DOHH2 (cell line): ENCODE data around the gene LRMDA.

Source experiments
- H3F3A ChIP-seq: fragments of 200-600 bp; sonication (generic), shearing (Covaris generic); 2 replicates; pipeline ENCODE4 v1.6.0; 2016; ENCODE audit warnings: antibody characterized with exemption, mild to moderate bottlenecking; ENCODE audit not compliant: control insufficient read depth, insufficient read depth
- H3K27ac ChIP-seq: fragments of 200-600 bp; sonication (generic); 2 replicates; pipeline ENCODE4 v1.5.1; 2014; ENCODE audit warnings: low read depth, mild to moderate bottlenecking, low read length, moderate library complexity
- H3K27me3 ChIP-seq: fragments of 200-600 bp; sonication (generic); 2 replicates; pipeline ENCODE4 v1.6.1; 2014; ENCODE audit warnings: mild to moderate bottlenecking, low read length, mixed read lengths; ENCODE audit not compliant: control insufficient read depth
- H3K36me3 ChIP-seq: fragments of 200-600 bp; sonication (generic); 2 replicates; pipeline ENCODE4 v1.6.1; 2014; ENCODE audit warnings: mild to moderate bottlenecking, low read length, moderate library complexity, mixed read lengths; ENCODE audit not compliant: control insufficient read depth
- H3K4me1 ChIP-seq: fragments of 200-600 bp; sonication (generic); 2 replicates; pipeline ENCODE4 v1.6.1; 2014; ENCODE audit warnings: mild to moderate bottlenecking, low read length, mixed read lengths; ENCODE audit not compliant: control insufficient read depth
- H3K4me2 ChIP-seq: fragments of 200-600 bp; sonication (generic); 2 replicates; pipeline ENCODE4 v1.6.0; 2014; ENCODE audit warnings: mild to moderate bottlenecking, low read length, moderate library complexity
- H3K4me3 ChIP-seq: fragments of 200-600 bp; sonication (generic); 2 replicates; pipeline ENCODE4 v1.5.1; 2014; ENCODE audit warnings: mild to moderate bottlenecking, low read length, mixed read lengths
- H3K79me2 ChIP-seq: fragments of 200-600 bp; sonication (generic); 2 replicates; pipeline ENCODE4 v1.6.1; 2014; ENCODE audit warnings: mild to moderate bottlenecking, low read length, mixed read lengths; ENCODE audit not compliant: control insufficient read depth
- H3K9me2 ChIP-seq: fragments of 200-600 bp; sonication (generic); replicated peaks from 2 replicates; pipeline ENCODE4 v1.6.1; 2014; ENCODE audit warnings: mild to moderate bottlenecking, low read length, mixed read lengths; ENCODE audit not compliant: control insufficient read depth
- H3K9me3 ChIP-seq: fragments of 200-600 bp; sonication (generic); 2 replicates; pipeline ENCODE4 v1.6.1; 2014; ENCODE audit warnings: antibody characterized with exemption, low read length, mixed read lengths; ENCODE audit not compliant: control insufficient read depth, insufficient read depth
- H4K20me1 ChIP-seq: fragments of 200-600 bp; sonication (generic); 2 replicates; pipeline ENCODE4 v1.6.0; 2014; ENCODE audit warnings: low read depth, mild to moderate bottlenecking, antibody characterized with exemption, low read length, moderate library complexity; ENCODE audit not compliant: control insufficient read depth, insufficient read depth
- EZH2phosphoT487 ChIP-seq: fragments of 200-600 bp; sonication (generic); IDR thresholded peaks from 2 replicates; pipeline ENCODE4 v1.6.1; 2017; ENCODE audit warnings: borderline replicate concordance, mild to moderate bottlenecking, antibody characterized with exemption, low read length, moderate library complexity, mixed read lengths
- TF ChIP-seq, protein P1 (sequence below): fragments of 200-600 bp; sonication (generic); IDR thresholded peaks from one replicate; pipeline ENCODE4 v1.5.1; 2014; ENCODE audit warnings: antibody characterized with exemption, mild to moderate bottlenecking, low read depth, low read length; ENCODE audit not compliant: poor library complexity, severe bottlenecking

Gene LRMDA

DNA sequence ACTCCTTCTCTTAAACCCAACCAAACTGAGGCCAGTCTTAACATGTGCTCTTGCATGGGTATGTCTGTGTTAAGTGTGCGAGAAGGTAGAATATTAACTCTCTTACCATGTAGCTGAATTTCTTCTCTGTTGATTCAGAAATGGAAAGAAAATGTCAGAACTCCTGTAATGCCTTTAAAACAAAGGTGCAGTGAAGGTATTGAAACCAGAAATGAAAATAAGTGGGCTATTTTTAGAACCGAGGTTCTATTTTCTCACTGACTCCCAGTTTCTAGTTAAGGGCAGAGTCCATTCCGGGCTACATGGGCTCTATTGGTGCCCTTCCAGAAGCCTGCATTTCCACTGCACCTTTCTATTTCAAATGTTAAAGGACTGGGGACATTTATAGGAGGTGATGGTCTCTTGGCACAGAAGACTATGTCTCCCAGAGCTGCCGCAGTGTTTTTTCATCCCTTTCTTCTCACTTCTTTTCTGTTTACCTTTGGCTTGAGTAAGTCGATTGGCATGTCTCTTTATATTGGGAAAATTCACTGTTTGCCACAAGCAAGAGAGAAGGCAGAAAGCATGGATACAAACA lies 174.9 kb downstream of the LRMDA start:
- Histone ChIP-seq H3K27ac (no peak overlapping the region), H3K36me3 (no peaks in the 10 kb centered on the region), H3F3A (no peaks in the 10 kb centered on the region), H3K9me3 (no peaks in the 10 kb centered on the region), H3K79me2 (no peaks in the 10 kb centered on the region), H4K20me1 (no peaks in the 10 kb centered on the region), H3K4me2 (no peak overlapping the region), H3K4me1 (no peaks in the 10 kb centered on the region), H3K27me3 (no peaks in the 10 kb centered on the region), H3K4me3 (no peak overlapping the region), H3K9me2 (no peaks in the 10 kb centered on the region)
- TF ChIP-seq, protein P1, sequence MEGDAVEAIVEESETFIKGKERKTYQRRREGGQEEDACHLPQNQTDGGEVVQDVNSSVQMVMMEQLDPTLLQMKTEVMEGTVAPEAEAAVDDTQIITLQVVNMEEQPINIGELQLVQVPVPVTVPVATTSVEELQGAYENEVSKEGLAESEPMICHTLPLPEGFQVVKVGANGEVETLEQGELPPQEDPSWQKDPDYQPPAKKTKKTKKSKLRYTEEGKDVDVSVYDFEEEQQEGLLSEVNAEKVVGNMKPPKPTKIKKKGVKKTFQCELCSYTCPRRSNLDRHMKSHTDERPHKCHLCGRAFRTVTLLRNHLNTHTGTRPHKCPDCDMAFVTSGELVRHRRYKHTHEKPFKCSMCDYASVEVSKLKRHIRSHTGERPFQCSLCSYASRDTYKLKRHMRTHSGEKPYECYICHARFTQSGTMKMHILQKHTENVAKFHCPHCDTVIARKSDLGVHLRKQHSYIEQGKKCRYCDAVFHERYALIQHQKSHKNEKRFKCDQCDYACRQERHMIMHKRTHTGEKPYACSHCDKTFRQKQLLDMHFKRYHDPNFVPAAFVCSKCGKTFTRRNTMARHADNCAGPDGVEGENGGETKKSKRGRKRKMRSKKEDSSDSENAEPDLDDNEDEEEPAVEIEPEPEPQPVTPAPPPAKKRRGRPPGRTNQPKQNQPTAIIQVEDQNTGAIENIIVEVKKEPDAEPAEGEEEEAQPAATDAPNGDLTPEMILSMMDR = no peak
- TF ChIP-seq EZH2phosphoT487 = no peak

DNA sequence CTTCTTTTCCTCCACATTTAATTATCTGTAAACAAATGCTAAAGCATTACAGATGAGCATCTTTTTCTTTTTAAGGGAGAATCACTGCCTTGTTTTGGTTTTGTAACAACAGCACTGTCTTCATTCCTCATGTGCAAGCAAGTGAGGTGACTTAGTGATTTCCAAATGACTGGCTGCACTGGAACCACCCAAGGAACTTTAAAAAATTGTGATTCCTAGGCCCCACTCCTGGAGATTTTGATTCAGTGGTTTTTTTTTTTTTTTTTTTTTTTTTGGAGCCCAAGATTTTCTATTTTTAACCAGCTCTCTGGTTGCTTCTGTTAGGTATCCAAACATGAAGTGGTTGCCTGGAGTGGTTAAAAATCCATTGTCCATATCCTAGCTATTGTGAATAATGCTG lies 176.2 kb downstream of the LRMDA start:
- Histone ChIP-seq H3K4me3 (no peak overlapping the region), H3K4me1 (no peaks in the 10 kb centered on the region), H3K4me2 (no peak overlapping the region), H3K9me2 (no peaks in the 10 kb centered on the region), H3K9me3 (no peaks in the 10 kb centered on the region), H4K20me1 (no peaks in the 10 kb centered on the region), H3F3A (no peaks in the 10 kb centered on the region), H3K27me3 (no peaks in the 10 kb centered on the region), H3K36me3 (no peaks in the 10 kb centered on the region), H3K27ac (no peak overlapping the region), H3K79me2 (no peaks in the 10 kb centered on the region)
- TF ChIP-seq EZH2phosphoT487 = no peak
- TF ChIP-seq, protein P1 = no peak

DNA sequence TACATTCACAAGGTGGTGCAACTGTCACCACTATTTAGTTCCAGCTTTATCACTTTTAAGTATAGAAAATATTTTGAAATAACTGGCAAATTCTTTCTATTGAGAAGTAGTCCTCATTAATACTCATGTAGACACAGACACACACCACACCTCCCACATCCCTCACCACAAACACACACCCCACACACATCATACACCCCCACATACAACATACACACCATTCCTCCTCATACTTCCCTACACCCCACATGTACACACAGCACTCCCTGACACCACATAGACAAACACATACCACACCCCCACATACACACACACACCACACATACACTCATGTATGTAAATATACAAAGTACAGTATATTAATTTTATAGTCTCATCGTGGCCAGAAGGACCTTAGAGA lies 178.8 kb downstream of the LRMDA start:
- H3K4me2 ChIP-seq = no peak overlapping the region
- H3F3A ChIP-seq = no peaks in the 10 kb centered on the region
- H3K36me3 ChIP-seq = no peaks in the 10 kb centered on the region
- no peaks in the 10 kb centered on the region for H3K79me2 ChIP-seq
- H3K4me1 ChIP-seq = no peaks in the 10 kb centered on the region
- H4K20me1 ChIP-seq = no peaks in the 10 kb centered on the region
- H3K9me3 ChIP-seq = no peaks in the 10 kb centered on the region
- H3K9me2 ChIP-seq = no peaks in the 10 kb centered on the region
- TF ChIP-seq, protein P1 = no peak
- TF ChIP-seq EZH2phosphoT487 = no peak
- H3K27me3 ChIP-seq = peaks cover 8% of the 10 kb centered on the region
- H3K27ac ChIP-seq = no peak overlapping the region
- H3K4me3 ChIP-seq = no peak overlapping the region
